HEK293 (cell line): ENCODE results near the gene ZACN.

Source experiments
- HOXA7 ChIP-seq: sonication (generic); formaldehyde crosslinking; IDR thresholded peaks from 2 replicates; pipeline ENCODE4 v1.8.1; 2022; ENCODE audit warnings: missing genetic modification reagents, borderline replicate concordance
- ZBTB1 ChIP-seq: fragments of 450-650 bp; formaldehyde crosslinking; IDR thresholded peaks from 2 replicates; pipeline ENCODE4 v1.5.1; 2016; ENCODE audit warnings: missing biosample characterization, missing genetic modification characterization
- ZFP3 ChIP-seq: fragments of 450-650 bp; formaldehyde crosslinking; IDR thresholded peaks from 2 replicates; pipeline ENCODE4 v1.5.1; 2016; ENCODE audit warnings: low read depth, missing biosample characterization, missing genetic modification characterization
- ZNF112 ChIP-seq: fragments of 450-650 bp; formaldehyde crosslinking; IDR thresholded peaks from 2 replicates; pipeline ENCODE4 v1.5.0; 2017; ENCODE audit warnings: missing biosample characterization, missing genetic modification characterization
- ZNF341 ChIP-seq: fragments of 450-650 bp; formaldehyde crosslinking; IDR thresholded peaks from 2 replicates; pipeline ENCODE4; 2016; ENCODE audit warnings: low read depth, missing biosample characterization, missing genetic modification characterization
- ZNF549 ChIP-seq: fragments of 450-650 bp; IDR thresholded peaks from 2 replicates; pipeline ENCODE4 v1.5.1; 2018; ENCODE audit warnings: missing biosample characterization, missing genetic modification characterization, mild to moderate bottlenecking, inconsistent platforms, moderate library complexity
- ZNF600 ChIP-seq: fragments of 450-650 bp; formaldehyde crosslinking; IDR thresholded peaks from 2 replicates; pipeline ENCODE4 v1.5.1; 2016; ENCODE audit warnings: missing biosample characterization, missing genetic modification characterization
- ZNF610 ChIP-seq: fragments of 450-650 bp; formaldehyde crosslinking; IDR thresholded peaks from 2 replicates; pipeline ENCODE4 v1.5.1; 2016; ENCODE audit warnings: missing biosample characterization, missing genetic modification characterization, borderline replicate concordance
- ZNF626 ChIP-seq: fragments of 450-650 bp; sonication (Bioruptor Pico); formaldehyde crosslinking; IDR thresholded peaks from 2 replicates; pipeline ENCODE4 v1.5.1; 2018; ENCODE audit warnings: missing biosample characterization, missing genetic modification characterization, inconsistent platforms
- TF ChIP-seq, protein P1 (sequence below): fragments of 450-650 bp; formaldehyde crosslinking; IDR thresholded peaks from 2 replicates; pipeline ENCODE4; 2016; ENCODE audit warnings: missing biosample characterization, missing genetic modification characterization
- TF ChIP-seq, protein P2 (sequence below): fragments of 450-650 bp; formaldehyde crosslinking; IDR thresholded peaks from 2 replicates; pipeline ENCODE4 v1.5.1; 2016; ENCODE audit warnings: missing biosample characterization, missing genetic modification characterization
- TF ChIP-seq, protein P3 (sequence below): fragments of 450-650 bp; formaldehyde crosslinking; IDR thresholded peaks from 2 replicates; pipeline ENCODE4 v1.5.1; 2017; ENCODE audit warnings: missing biosample characterization, mild to moderate bottlenecking, missing genetic modification characterization, moderate library complexity
- TF ChIP-seq, protein P4 (sequence below): fragments of 450-650 bp; formaldehyde crosslinking; IDR thresholded peaks from 2 replicates; pipeline ENCODE4 v1.5.1; 2016; ENCODE audit warnings: missing biosample characterization, missing genetic modification characterization
- TF ChIP-seq, protein P5 (sequence below): fragments of 450-650 bp; formaldehyde crosslinking; IDR thresholded peaks from 2 replicates; pipeline ENCODE4 v1.5.1; 2016; ENCODE audit warnings: missing biosample characterization, missing genetic modification characterization
- TF ChIP-seq, protein P6 (sequence below): fragments of 450-650 bp; formaldehyde crosslinking; IDR thresholded peaks from 2 replicates; pipeline ENCODE4 v1.5.1; 2016; ENCODE audit warnings: missing biosample characterization, missing genetic modification characterization
- TF ChIP-seq, protein P7 (sequence below): fragments of 450-650 bp; formaldehyde crosslinking; IDR thresholded peaks from 2 replicates; pipeline ENCODE4 v1.5.1; 2017; ENCODE audit warnings: missing biosample characterization, missing genetic modification characterization
- TF ChIP-seq, protein P8 (sequence below): fragments of 450-650 bp; formaldehyde crosslinking; IDR thresholded peaks from 2 replicates; pipeline ENCODE4 v1.5.1; 2016; ENCODE audit warnings: missing biosample characterization, missing genetic modification characterization

The ZACN gene

DNA sequence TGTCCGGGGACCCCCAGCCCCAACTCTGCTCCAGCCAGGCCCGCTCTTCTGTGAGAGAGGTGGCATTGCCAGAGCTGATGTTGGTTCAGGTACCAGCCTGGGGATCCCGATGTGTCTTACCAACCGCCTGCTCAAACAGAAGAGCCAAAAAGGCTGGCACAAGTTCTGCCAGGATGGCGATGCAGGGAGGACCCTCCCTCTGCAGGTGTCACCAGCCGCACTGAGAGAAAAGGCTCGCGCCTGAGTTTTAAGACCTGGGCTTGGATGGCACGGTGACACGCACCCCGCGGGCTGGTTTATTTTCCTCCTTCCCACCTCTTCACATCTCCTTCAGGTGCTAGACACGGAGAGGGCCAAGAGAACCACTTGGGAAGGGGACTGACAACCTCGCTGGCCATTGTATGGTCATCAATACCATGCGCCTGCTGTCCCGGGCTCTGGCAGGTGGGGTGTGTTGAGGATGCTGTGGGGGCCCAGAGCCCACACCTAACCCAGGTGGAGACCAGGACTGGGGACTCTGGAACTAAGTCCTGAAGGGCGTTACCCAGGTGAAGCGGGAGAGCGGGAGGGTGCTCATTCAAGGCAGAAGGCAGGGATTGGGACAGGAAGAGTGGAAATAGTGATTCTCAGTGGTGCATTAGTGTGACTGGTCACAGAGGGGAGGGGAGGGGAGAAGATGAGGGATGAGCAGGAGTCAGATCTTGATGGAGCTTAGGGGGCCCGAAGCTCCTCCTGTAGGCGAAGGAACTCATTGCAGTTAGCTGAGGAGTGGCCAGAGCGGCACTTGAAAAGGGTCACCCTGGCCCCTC, 45.8 kb downstream of the ZACN start (continued):
- TF ChIP-seq ZBTB1 (no peak), ZNF112 (no peak), ZNF549 (no peak), HOXA7 (CRISPR knock-in tag) (no peak), ZNF341 (tag by site-specific recombination) (peak; percentile 32; the same call in 1 of the 2 replicates), ZNF610 (tag by site-specific recombination) (no peak), ZNF626 (no peak), ZFP3 (no peak), ZNF600 (tag by site-specific recombination) (no peak)
- TF ChIP-seq, protein P1, sequence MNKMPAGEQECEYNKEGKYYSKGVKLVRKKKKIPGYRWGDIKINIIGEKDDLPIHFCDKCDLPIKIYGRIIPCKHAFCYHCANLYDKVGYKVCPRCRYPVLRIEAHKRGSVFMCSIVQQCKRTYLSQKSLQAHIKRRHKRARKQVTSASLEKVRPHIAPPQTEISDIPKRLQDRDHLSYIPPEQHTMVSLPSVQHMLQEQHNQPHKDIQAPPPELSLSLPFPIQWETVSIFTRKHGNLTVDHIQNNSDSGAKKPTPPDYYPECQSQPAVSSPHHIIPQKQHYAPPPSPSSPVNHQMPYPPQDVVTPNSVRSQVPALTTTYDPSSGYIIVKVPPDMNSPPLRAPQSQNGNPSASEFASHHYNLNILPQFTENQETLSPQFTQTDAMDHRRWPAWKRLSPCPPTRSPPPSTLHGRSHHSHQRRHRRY (tag by site-specific recombination) = no peak
- TF ChIP-seq, protein P2, sequence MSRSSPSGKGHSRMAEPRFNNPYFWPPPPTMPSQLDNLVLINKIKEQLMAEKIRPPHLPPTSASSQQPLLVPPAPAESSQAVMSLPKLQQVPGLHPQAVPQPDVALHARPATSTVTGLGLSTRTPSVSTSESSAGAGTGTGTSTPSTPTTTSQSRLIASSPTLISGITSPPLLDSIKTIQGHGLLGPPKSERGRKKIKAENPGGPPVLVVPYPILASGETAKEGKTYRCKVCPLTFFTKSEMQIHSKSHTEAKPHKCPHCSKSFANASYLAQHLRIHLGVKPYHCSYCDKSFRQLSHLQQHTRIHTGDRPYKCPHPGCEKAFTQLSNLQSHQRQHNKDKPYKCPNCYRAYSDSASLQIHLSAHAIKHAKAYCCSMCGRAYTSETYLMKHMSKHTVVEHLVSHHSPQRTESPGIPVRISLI (tag by site-specific recombination) = no peak
- TF ChIP-seq, protein P3, sequence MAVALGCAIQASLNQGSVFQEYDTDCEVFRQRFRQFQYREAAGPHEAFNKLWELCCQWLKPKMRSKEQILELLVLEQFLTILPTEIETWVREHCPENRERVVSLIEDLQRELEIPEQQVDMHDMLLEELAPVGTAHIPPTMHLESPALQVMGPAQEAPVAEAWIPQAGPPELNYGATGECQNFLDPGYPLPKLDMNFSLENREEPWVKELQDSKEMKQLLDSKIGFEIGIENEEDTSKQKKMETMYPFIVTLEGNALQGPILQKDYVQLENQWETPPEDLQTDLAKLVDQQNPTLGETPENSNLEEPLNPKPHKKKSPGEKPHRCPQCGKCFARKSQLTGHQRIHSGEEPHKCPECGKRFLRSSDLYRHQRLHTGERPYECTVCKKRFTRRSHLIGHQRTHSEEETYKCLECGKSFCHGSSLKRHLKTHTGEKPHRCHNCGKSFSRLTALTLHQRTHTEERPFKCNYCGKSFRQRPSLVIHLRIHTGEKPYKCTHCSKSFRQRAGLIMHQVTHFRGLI (tag by site-specific recombination) = no peak
- TF ChIP-seq, protein P4, sequence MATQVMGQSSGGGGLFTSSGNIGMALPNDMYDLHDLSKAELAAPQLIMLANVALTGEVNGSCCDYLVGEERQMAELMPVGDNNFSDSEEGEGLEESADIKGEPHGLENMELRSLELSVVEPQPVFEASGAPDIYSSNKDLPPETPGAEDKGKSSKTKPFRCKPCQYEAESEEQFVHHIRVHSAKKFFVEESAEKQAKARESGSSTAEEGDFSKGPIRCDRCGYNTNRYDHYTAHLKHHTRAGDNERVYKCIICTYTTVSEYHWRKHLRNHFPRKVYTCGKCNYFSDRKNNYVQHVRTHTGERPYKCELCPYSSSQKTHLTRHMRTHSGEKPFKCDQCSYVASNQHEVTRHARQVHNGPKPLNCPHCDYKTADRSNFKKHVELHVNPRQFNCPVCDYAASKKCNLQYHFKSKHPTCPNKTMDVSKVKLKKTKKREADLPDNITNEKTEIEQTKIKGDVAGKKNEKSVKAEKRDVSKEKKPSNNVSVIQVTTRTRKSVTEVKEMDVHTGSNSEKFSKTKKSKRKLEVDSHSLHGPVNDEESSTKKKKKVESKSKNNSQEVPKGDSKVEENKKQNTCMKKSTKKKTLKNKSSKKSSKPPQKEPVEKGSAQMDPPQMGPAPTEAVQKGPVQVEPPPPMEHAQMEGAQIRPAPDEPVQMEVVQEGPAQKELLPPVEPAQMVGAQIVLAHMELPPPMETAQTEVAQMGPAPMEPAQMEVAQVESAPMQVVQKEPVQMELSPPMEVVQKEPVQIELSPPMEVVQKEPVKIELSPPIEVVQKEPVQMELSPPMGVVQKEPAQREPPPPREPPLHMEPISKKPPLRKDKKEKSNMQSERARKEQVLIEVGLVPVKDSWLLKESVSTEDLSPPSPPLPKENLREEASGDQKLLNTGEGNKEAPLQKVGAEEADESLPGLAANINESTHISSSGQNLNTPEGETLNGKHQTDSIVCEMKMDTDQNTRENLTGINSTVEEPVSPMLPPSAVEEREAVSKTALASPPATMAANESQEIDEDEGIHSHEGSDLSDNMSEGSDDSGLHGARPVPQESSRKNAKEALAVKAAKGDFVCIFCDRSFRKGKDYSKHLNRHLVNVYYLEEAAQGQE (tag by site-specific recombination) = no peak
- TF ChIP-seq, protein P5, sequence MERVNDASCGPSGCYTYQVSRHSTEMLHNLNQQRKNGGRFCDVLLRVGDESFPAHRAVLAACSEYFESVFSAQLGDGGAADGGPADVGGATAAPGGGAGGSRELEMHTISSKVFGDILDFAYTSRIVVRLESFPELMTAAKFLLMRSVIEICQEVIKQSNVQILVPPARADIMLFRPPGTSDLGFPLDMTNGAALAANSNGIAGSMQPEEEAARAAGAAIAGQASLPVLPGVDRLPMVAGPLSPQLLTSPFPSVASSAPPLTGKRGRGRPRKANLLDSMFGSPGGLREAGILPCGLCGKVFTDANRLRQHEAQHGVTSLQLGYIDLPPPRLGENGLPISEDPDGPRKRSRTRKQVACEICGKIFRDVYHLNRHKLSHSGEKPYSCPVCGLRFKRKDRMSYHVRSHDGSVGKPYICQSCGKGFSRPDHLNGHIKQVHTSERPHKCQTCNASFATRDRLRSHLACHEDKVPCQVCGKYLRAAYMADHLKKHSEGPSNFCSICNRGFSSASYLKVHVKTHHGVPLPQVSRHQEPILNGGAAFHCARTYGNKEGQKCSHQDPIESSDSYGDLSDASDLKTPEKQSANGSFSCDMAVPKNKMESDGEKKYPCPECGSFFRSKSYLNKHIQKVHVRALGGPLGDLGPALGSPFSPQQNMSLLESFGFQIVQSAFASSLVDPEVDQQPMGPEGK (tag by site-specific recombination) = 0 out of 2 replicates have a peak, but pooled peaks have one; percentile 43
- TF ChIP-seq, protein P6, sequence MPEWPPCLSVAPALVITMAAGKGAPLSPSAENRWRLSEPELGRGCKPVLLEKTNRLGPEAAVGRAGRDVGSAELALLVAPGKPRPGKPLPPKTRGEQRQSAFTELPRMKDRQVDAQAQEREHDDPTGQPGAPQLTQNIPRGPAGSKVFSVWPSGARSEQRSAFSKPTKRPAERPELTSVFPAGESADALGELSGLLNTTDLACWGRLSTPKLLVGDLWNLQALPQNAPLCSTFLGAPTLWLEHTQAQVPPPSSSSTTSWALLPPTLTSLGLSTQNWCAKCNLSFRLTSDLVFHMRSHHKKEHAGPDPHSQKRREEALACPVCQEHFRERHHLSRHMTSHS (tag by site-specific recombination) = no peak
- TF ChIP-seq, protein P7, sequence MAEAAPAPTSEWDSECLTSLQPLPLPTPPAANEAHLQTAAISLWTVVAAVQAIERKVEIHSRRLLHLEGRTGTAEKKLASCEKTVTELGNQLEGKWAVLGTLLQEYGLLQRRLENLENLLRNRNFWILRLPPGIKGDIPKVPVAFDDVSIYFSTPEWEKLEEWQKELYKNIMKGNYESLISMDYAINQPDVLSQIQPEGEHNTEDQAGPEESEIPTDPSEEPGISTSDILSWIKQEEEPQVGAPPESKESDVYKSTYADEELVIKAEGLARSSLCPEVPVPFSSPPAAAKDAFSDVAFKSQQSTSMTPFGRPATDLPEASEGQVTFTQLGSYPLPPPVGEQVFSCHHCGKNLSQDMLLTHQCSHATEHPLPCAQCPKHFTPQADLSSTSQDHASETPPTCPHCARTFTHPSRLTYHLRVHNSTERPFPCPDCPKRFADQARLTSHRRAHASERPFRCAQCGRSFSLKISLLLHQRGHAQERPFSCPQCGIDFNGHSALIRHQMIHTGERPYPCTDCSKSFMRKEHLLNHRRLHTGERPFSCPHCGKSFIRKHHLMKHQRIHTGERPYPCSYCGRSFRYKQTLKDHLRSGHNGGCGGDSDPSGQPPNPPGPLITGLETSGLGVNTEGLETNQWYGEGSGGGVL (tag by site-specific recombination) = no peak
- TF ChIP-seq, protein P8, sequence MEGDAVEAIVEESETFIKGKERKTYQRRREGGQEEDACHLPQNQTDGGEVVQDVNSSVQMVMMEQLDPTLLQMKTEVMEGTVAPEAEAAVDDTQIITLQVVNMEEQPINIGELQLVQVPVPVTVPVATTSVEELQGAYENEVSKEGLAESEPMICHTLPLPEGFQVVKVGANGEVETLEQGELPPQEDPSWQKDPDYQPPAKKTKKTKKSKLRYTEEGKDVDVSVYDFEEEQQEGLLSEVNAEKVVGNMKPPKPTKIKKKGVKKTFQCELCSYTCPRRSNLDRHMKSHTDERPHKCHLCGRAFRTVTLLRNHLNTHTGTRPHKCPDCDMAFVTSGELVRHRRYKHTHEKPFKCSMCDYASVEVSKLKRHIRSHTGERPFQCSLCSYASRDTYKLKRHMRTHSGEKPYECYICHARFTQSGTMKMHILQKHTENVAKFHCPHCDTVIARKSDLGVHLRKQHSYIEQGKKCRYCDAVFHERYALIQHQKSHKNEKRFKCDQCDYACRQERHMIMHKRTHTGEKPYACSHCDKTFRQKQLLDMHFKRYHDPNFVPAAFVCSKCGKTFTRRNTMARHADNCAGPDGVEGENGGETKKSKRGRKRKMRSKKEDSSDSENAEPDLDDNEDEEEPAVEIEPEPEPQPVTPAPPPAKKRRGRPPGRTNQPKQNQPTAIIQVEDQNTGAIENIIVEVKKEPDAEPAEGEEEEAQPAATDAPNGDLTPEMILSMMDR = no peak
- TF ChIP-seq, all 188 proteins: peak for 3
